Glutamatergic neuron (in vitro differentiated cells): ENCODE results near the gene SLC9A1. TPM values are rescaled to one million over a fixed set of nuclear protein-coding genes. Genes with fewer than 3 reads are reported as not detected.

ENCODE experiments used
- DNase-seq: peaks from one replicate; pipeline ENCODE4 v3.0.0; 2022
- H3K27ac Mint-ChIP-seq: one replicate; pipeline ENCODE4 v1.8.0; 2020; ENCODE audit warnings: mild to moderate bottlenecking, mixed read lengths, inconsistent platforms; ENCODE audit not compliant: unreplicated experiment
- H3K27me3 Mint-ChIP-seq: one replicate; pipeline ENCODE4 v1.8.0; 2020; ENCODE audit warnings: mild to moderate bottlenecking, moderate library complexity, mixed read lengths, inconsistent platforms; ENCODE audit not compliant: unreplicated experiment
- H3K36me3 Mint-ChIP-seq: one replicate; pipeline ENCODE4 v1.8.0; 2020; ENCODE audit warnings: mild to moderate bottlenecking, mixed read lengths, inconsistent platforms; ENCODE audit not compliant: unreplicated experiment
- H3K4me1 Mint-ChIP-seq: one replicate; pipeline ENCODE4 v1.8.0; 2020; ENCODE audit warnings: mild to moderate bottlenecking, low read depth, mixed read lengths, inconsistent platforms; ENCODE audit not compliant: unreplicated experiment
- H3K4me3 Mint-ChIP-seq: one replicate; pipeline ENCODE4 v1.8.0; 2020; ENCODE audit warnings: mild to moderate bottlenecking, mixed read lengths, inconsistent platforms; ENCODE audit not compliant: unreplicated experiment
- H3K9me3 Mint-ChIP-seq: one replicate; pipeline ENCODE4 v1.8.0; 2020; ENCODE audit warnings: mild to moderate bottlenecking, moderate library complexity, mixed read lengths, inconsistent platforms; ENCODE audit not compliant: unreplicated experiment
- total RNA-seq: library from RNA; stranded (reverse); fragmentation: NEBNext Ultra II Directional; extraction: Animal tissue kit (Norgen Biotek cat#: 25700); gene quantifications from one replicate; pipeline ENCODE4 v1.2.1, GENCODE V29; 2021; ENCODE audit not compliant: unreplicated experiment
- TF ChIP-seq, protein P1 (sequence below): fragments of 200-600 bp; sonication (generic); IDR thresholded peaks from one replicate; pipeline ENCODE4 v1.5.0; 2021; ENCODE audit not compliant: partially characterized antibody, unreplicated experiment

The SLC9A1 gene
- total RNA-seq, 1 donor from 2014 or later = 16.7 TPM

GRCh38 chr1:27049100-27049499 is 105.8 kb downstream of the SLC9A1 start:
- Mint-ChIP-seq H3K36me3 (no peaks in the 10 kb centered on the region), H3K27ac (no peak overlapping the region), H3K27me3 (peaks cover 16% of the 10 kb centered on the region), H3K4me1 (peaks cover 17% of the 10 kb centered on the region), H3K4me3 (no peak overlapping the region), H3K9me3 (peaks cover 5% of the 10 kb centered on the region)
- TF ChIP-seq, protein P1, sequence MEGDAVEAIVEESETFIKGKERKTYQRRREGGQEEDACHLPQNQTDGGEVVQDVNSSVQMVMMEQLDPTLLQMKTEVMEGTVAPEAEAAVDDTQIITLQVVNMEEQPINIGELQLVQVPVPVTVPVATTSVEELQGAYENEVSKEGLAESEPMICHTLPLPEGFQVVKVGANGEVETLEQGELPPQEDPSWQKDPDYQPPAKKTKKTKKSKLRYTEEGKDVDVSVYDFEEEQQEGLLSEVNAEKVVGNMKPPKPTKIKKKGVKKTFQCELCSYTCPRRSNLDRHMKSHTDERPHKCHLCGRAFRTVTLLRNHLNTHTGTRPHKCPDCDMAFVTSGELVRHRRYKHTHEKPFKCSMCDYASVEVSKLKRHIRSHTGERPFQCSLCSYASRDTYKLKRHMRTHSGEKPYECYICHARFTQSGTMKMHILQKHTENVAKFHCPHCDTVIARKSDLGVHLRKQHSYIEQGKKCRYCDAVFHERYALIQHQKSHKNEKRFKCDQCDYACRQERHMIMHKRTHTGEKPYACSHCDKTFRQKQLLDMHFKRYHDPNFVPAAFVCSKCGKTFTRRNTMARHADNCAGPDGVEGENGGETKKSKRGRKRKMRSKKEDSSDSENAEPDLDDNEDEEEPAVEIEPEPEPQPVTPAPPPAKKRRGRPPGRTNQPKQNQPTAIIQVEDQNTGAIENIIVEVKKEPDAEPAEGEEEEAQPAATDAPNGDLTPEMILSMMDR = no peak
- DNase-seq = no peak

Other genes with a start within 250 kb of the SLC9A1 start
- gene NR0B2, start 241.2 kb downstream of the SLC9A1 start, total RNA-seq = not detected
- gene NUDC, start 233.4 kb downstream of the SLC9A1 start, total RNA-seq = 53.2 TPM
- gene KDF1, start 194.7 kb downstream of the SLC9A1 start, total RNA-seq = 1.2 TPM
- gene TRNP1, start 161.4 kb downstream of the SLC9A1 start, total RNA-seq = 13.9 TPM
- 1.5 TPM for gene TENT5B, start 142.3 kb downstream of the SLC9A1 start, total RNA-seq
- 49.4 TPM for gene WDTC1, start 79.5 kb upstream of the SLC9A1 start, total RNA-seq
- 50.0 TPM for gene TMEM222, start 167.0 kb upstream of the SLC9A1 start, total RNA-seq
- gene SYTL1, start 186.9 kb upstream of the SLC9A1 start, total RNA-seq = 3.2 TPM
- 10.0 TPM for gene MAP3K6, start 211.8 kb upstream of the SLC9A1 start, total RNA-seq
- not detected for gene FCN3, start 219.7 kb upstream of the SLC9A1 start, total RNA-seq
- not detected for gene CD164L2, start 228.2 kb upstream of the SLC9A1 start, total RNA-seq
- 1.5 TPM for gene GPR3, start 237.5 kb upstream of the SLC9A1 start, total RNA-seq